ENCODE measurements around the gene GALNT10. TPM values are rescaled to one million over a fixed set of nuclear protein-coding genes. Genes with fewer than 3 reads are reported as not detected.

GALNT10 gene
- total and polyA plus RNA-seq, 9 of the 15 experiments (the other 6 are each of a cell fraction or from before 2014, with no cell fraction given), result 4.6 to 37.1 (median 13.3) TPM

DNA sequence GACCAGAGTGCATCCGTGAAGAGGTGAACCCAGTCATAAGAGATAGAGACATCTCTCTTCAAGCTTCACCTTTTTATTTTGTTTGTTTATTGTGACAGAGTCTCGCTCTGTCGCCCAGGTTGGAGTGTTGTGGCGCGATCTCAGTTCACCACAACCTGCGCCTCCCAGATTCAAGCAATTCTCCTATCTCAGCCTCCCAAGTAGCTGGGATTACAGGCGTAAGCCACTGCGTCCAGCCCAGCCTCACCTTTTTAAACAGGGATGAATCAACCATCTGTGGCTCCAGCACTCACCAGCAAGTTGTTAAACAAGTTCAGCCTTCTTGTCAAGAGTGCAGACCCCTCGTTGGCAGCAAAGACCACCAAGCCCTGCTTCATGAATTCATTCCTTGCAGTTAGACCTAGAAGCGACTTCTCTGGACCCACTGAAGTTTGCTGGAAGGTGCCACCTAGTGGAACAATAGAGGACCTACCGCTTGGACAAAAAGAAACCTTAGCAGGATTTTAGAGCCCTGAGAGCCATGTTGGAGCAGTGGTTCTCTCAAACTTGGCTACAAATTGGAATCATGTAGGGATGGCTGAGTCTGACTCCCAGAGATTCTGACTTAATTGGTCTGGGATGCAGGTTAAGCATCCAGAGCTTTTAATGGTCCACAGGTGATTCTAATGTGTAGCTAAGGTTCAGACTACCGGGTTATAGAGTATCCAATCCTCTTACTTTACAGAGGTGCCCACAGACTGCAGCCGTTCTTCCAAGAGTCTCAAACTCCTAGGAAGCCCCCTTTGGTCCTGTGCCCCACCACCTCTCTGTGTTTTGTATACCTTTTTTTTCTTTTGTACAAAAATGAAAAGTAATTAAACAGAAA is 10.5 kb upstream of the GALNT10 start (continued):
- TF ChIP-seq, protein P1, sequence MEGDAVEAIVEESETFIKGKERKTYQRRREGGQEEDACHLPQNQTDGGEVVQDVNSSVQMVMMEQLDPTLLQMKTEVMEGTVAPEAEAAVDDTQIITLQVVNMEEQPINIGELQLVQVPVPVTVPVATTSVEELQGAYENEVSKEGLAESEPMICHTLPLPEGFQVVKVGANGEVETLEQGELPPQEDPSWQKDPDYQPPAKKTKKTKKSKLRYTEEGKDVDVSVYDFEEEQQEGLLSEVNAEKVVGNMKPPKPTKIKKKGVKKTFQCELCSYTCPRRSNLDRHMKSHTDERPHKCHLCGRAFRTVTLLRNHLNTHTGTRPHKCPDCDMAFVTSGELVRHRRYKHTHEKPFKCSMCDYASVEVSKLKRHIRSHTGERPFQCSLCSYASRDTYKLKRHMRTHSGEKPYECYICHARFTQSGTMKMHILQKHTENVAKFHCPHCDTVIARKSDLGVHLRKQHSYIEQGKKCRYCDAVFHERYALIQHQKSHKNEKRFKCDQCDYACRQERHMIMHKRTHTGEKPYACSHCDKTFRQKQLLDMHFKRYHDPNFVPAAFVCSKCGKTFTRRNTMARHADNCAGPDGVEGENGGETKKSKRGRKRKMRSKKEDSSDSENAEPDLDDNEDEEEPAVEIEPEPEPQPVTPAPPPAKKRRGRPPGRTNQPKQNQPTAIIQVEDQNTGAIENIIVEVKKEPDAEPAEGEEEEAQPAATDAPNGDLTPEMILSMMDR (IDR thresholded peaks at IDR 0.05 in 2 of 3, conservative IDR thresholded peaks at IDR 0.05 in 1 of 3; ENCODE audit: insufficient read depth in 2 of 3, low read depth in 1 of 3, low read length in 3 of 3), result peak; percentile 79 to 82 (median 80)
- TF ChIP-seq RAD21 (CRISPR knock-in tag; conservative IDR thresholded peaks at IDR 0.05 in 1 of 2, IDR thresholded peaks at IDR 0.05 in 1 of 2) (peak; percentile 76 to 79), XRCC5 (IDR thresholded peaks at IDR 0.05; ENCODE audit: low read depth, low read length) (0 out of 2 replicates have a peak, but pooled peaks have one; percentile 32), NELFE (IDR thresholded peaks at IDR 0.05; ENCODE audit: insufficient read depth, insufficient read length) (no peak), PHF8 (IDR thresholded peaks at IDR 0.05; ENCODE audit: borderline replicate concordance, low read length) (no peak), STAT5B (CRISPR knock-in tag; IDR thresholded peaks at IDR 0.05) (no peak), SMC3 (conservative IDR thresholded peaks at IDR 0.05; ENCODE audit: insufficient read depth, low read depth, low read length) (peak; percentile 82)

Data from K562 (cell line).